Measurements from ENCODE around the gene SH3GL3. TPM values are rescaled to one million over a fixed set of nuclear protein-coding genes. Genes with fewer than 3 reads are reported as not detected.
A peak's percentile ranks its signal among the peaks of the same experiment; 100 is the strongest.

Gene SH3GL3
- total RNA-seq, 1 donor from 2014 or later: 0.92 TPM

DNA sequence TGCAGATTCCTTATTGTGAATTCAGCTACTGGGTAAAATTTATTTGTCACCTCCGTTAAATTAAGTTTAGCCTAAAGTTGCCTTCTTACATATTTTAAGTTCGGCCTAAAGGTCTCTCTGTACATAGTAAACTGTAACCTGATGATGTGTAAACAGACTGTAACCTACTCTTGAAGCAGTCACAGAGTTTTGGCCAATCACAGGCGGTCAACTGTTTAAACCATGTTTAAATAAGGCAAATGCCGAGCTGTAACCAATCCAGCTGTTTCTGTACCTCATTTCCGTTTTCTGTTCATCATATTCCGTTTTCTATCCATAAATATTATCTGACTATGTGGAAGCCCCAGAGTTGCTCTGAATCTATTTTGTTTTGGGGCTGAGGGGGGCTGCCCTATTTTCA, 204.4 kb downstream of the SH3GL3 start:
- no peak for DNase-seq (ENCODE audit: low read depth)
- H3K4me3 ChIP-seq (ENCODE audit: low read depth, low read length): no peak overlapping the region
- TF ChIP-seq, protein P1, sequence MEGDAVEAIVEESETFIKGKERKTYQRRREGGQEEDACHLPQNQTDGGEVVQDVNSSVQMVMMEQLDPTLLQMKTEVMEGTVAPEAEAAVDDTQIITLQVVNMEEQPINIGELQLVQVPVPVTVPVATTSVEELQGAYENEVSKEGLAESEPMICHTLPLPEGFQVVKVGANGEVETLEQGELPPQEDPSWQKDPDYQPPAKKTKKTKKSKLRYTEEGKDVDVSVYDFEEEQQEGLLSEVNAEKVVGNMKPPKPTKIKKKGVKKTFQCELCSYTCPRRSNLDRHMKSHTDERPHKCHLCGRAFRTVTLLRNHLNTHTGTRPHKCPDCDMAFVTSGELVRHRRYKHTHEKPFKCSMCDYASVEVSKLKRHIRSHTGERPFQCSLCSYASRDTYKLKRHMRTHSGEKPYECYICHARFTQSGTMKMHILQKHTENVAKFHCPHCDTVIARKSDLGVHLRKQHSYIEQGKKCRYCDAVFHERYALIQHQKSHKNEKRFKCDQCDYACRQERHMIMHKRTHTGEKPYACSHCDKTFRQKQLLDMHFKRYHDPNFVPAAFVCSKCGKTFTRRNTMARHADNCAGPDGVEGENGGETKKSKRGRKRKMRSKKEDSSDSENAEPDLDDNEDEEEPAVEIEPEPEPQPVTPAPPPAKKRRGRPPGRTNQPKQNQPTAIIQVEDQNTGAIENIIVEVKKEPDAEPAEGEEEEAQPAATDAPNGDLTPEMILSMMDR (conservative IDR thresholded peaks at IDR 0.05; ENCODE audit: low read depth, low read length): no peak

DNA sequence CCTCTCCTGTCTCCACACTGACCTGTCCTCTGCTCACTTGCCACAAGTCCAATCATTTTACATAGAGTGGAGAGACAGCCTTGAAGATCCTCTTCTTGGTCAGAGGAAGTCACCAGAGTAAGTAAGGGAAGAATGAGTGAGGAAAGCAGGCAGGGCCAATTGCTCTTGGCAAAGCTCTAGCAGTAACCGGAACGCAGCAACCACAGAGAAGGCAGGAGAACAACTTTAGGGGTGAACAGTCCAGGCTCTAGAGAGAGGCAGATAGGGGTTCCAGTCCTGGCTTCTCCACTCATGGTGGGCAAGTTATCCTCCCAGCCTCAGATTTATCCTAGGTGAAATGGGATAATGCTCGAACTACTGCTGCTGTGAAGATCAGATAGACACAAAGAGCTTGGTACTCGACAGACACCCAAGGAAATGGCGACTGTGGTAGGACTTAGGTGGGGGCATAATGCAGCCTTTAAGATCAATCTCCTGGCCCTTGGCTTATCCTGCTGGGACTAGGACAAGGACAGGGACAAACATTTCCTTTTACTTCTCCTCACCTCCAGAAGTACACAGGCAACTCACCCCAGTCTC, 205.6 kb downstream of the SH3GL3 start:
- TF ChIP-seq, protein P1 (conservative IDR thresholded peaks at IDR 0.05; ENCODE audit: low read depth, low read length): no peak
- H3K4me3 ChIP-seq (ENCODE audit: low read depth, low read length): no peak overlapping the region
- no peak for DNase-seq (ENCODE audit: low read depth)

DNA sequence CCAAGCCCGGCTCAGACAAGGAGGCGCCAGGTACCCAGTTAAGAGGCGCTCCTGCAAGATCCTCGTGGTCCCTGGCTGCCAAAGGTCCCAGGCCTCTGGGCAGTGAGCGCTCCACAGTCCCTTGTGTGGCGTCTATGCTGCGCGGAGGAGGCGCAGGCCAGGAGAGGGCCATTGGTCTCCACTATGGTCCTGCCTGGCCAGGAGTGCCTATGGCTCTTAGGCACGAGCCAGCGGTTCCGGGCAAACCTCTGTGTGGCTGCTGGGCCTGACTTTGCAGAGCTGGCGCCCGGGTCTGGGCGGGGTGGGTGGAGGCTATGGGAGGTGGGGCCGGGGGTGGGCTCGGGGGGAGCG, 206.1 kb downstream of the SH3GL3 start:
- DNase-seq (ENCODE audit: low read depth): no peak
- peak overlapping the region; percentile 14 for H3K4me3 ChIP-seq (ENCODE audit: low read depth, low read length)
- TF ChIP-seq, protein P1 (conservative IDR thresholded peaks at IDR 0.05; ENCODE audit: low read depth, low read length): no peak

DNA sequence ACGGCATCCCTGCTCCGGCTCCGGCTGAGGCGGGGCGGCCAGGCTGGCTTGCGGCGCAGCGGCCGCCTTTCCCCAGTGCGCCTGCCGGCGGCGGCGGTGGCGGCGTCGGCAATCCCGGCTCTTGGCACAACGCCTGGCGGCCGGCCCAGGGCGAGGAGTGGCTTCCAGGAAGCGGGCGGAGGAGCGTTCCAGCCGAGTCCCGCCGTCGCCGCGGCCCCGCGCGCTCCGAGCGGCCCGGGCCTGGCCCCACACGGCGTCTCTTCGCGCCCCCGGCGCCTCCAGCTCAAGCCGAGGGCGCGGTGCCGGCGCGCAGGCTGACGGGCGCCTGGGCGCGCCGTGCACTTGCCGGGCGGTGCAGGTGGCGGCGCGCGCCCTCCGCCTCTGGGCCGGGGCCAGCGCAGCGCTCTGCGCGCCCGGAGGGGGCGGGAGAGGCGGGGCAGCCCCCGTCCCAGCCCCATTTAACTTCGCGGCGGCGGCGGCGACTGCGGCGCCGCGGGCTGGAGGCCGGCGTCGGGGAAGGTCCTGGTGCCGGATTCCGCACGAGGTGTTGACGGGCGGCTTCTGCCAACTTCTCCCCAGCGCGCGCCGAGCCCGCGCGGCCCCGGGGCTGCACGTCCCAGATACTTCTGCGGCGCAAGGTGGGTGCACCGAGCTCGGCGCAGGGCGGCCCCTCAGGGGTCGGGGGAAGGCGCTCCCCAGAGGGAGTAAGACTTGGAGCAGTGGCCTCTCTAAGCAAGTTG, 206.7 kb downstream of the SH3GL3 start, which contains the start of gene ADAMTSL3:
TSS of gene ADAMTSL3 (plus strand) at position 485 of the 740 bp plus-strand sequence. CDS start 1,639 bp downstream, outside the sequence.
- DNase-seq (ENCODE audit: low read depth): no peak
- TF ChIP-seq, protein P1 (conservative IDR thresholded peaks at IDR 0.05; ENCODE audit: low read depth, low read length): no peak
- peak within 1 kb of the TSS; percentile 59 for H3K4me3 ChIP-seq (ENCODE audit: low read depth, low read length)

DNA sequence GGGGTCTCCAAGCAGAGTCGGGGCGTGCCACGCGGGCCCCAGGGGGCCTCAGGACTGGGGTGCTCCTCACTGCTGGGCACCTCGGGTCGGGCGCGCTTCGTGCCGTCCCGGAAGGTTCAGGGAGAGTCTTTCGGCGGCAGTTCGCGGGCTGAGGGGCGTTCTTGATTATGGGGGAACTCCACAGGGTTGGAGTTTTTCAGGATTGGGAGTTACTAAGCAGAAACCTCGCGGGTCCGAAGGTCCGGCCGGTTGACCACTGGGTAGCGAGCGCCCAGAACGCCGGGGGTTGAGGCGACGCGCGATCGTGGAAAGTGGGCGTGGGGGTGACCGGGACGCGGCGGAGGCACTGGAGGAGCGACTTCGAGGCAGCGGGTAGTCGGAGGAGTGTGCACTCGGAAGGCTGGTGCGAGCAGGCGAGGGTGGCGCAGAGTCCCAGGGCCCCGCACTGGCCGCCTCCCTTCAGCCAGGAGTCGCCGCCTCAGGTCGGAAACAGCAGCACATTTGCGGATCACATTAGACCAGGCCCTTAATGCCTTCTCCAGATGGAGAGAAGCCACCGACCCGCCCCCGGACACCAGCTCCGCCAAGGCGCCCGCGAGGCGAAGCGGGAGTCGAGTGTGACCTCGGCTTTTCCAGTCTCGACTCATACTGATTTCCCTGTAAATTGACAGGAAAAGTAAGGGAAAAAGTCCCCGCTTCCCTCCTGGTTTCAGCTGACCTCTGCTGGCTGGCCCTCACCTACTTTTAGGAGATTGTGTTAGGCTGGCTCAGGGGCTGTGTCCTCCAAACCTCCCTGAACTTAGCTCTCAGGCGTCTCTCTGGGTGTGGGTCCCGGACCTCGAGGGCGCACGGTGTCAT, 207.5 kb downstream of the SH3GL3 start:
- peak overlapping the region; percentile 59 for H3K4me3 ChIP-seq (ENCODE audit: low read depth, low read length)
- TF ChIP-seq, protein P1 (conservative IDR thresholded peaks at IDR 0.05; ENCODE audit: low read depth, low read length): no peak
- DNase-seq (ENCODE audit: low read depth): no peak

DNA sequence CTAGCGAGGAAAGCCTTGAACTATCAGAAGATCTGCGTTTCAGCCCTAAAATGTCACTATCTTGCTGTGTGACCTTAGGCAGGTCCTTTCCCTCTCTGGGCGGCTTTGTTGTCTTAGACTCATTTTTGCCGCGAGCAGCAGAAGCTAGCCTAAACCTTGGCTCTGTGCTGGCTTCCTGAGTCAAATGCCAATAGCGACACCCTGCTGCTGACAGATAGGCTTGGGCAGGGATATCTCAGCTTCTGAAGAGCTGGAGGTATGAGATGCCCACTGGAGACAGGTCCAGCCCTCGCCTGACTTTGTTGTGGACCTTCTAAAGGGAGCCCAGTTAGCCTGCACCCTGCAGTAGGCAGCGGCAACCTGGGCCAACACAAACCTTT, 208.1 kb downstream of the SH3GL3 start:
- TF ChIP-seq, protein P1 (conservative IDR thresholded peaks at IDR 0.05; ENCODE audit: low read depth, low read length): no peak
- H3K4me3 ChIP-seq (ENCODE audit: low read depth, low read length): peak overlapping the region; percentile 59
- DNase-seq (ENCODE audit: low read depth): no peak
